Measurements from ENCODE around the gene DHH.

The DHH gene

GRCh38 chr12:49079793-49080192 lies 14.8 kb downstream of the DHH start:
- Histone ChIP-seq H3K27ac (replicated peaks) (no peak overlapping the region), H3K27me3 (ENCODE audit: insufficient read depth, poor library complexity, severe bottlenecking) (peaks cover 2% of the 10 kb centered on the region), H3K4me3 (replicated peaks; ENCODE audit: insufficient read depth, low read length) (no peak overlapping the region)
- TF ChIP-seq POLR2AphosphoS5 (IDR thresholded peaks at IDR 0.05; ENCODE audit: low read depth) (no peak), GABPA (IDR thresholded peaks at IDR 0.05; ENCODE audit: low read depth) (no peak), REST (IDR thresholded peaks at IDR 0.05; ENCODE audit: insufficient replicate concordance, low read depth) (no peak), SPI1 (IDR thresholded peaks at IDR 0.05; ENCODE audit: borderline replicate concordance, low read depth) (no peak), CTCF (IDR thresholded peaks at IDR 0.05; ENCODE audit: insufficient read depth, low read length) (no peak)
- DNase-seq (ENCODE audit: low read depth in 1 of 2, low spot score in 1 of 2) = no peak

- no peak overlapping the region for H3K4me3 ChIP-seq (replicated peaks; ENCODE audit: insufficient read depth, low read length)
- H3K27ac ChIP-seq (replicated peaks) = no peak overlapping the region
- no peak for DNase-seq (ENCODE audit: low read depth in 1 of 2, low spot score in 1 of 2)
- H3K27me3 ChIP-seq (ENCODE audit: insufficient read depth, poor library complexity, severe bottlenecking) = no peaks in the 10 kb centered on the region
- TF ChIP-seq REST (IDR thresholded peaks at IDR 0.05; ENCODE audit: insufficient replicate concordance, low read depth) = no peak
- no peak for TF ChIP-seq SPI1 (IDR thresholded peaks at IDR 0.05; ENCODE audit: borderline replicate concordance, low read depth)
- no peak for TF ChIP-seq POLR2AphosphoS5 (IDR thresholded peaks at IDR 0.05; ENCODE audit: low read depth)
- TF ChIP-seq CTCF (IDR thresholded peaks at IDR 0.05; ENCODE audit: insufficient read depth, low read length) = no peak
- no peak for TF ChIP-seq GABPA (IDR thresholded peaks at IDR 0.05; ENCODE audit: low read depth)
These were observed 23.6 kb downstream of the DHH start for GRCh38 chr12:49070971-49071370.

- Histone ChIP-seq H3K4me3 (replicated peaks; ENCODE audit: insufficient read depth, low read length) (peak within 1 kb of the TSS; percentile 92), H3K27ac (replicated peaks) (peak within 1 kb of the TSS; percentile 50), H3K27me3 (ENCODE audit: insufficient read depth, poor library complexity, severe bottlenecking) (no peaks in the 10 kb centered on the region)
- DNase-seq (ENCODE audit: low read depth in 1 of 2, low spot score in 1 of 2) = peak; percentile 96 to 99
- TF ChIP-seq POLR2AphosphoS5 (IDR thresholded peaks at IDR 0.05; ENCODE audit: low read depth) (peak; percentile 48; the same call in 1 of the 2 replicates), CTCF (IDR thresholded peaks at IDR 0.05; ENCODE audit: insufficient read depth, low read length) (peak; percentile 18), REST (IDR thresholded peaks at IDR 0.05; ENCODE audit: insufficient replicate concordance, low read depth) (no peak)
These were observed 24.9 kb downstream of the DHH start, which contains the start of gene RHEBL1 for GRCh38 chr12:49069507-49070346. Gene RHEBL1 (minus strand): TSS chr12:49069979. CDS start chr12:49069785, 194 bp downstream.

Data from HL-60 (cell line).